Measurements from ENCODE around the gene UBB. TPM values are rescaled to one million over a fixed set of nuclear protein-coding genes. Genes with fewer than 3 reads are reported as not detected.

Gene UBB
- total and polyA plus RNA-seq, 2 of the 4 experiments (the other 2 are of a cell fraction): 2,561 to 4,283 TPM

DNA sequence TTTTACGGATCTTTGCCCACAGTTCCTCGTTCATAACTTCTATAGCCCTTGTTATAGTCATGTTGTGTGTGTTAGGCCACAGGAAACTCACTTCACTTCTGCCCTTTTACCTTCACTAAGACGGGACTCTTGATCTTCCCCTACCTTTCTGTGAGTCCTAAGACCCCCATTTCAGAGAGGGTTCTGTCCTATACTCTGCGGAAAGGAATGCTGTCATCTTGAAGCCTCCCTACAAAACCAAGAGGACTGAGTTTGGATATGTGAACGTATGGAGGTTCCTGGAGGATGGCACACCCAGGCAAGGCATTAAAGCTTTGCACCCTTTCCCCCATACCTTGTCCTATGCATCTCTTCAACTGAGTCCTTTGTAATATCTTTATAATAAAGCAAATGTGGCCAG is 3.7 kb downstream of the UBB start:
- POLR2A ChIA-PET (ENCODE audit: unreplicated experiment): no interaction called here
- H3K27me3 ChIP-seq (ENCODE audit: control insufficient read depth, insufficient read depth, low read length): no peaks in the 10 kb centered on the region

More for the DNA sequence above, 3.7 kb downstream of the UBB start:
- Histone ChIP-seq H3K18ac (ENCODE audit: low read depth, low read length) (no peak overlapping the region), H4K20me1 (ENCODE audit: insufficient read depth, low read length) (peaks cover 42% of the 10 kb centered on the region), H2BK5ac (ENCODE audit: low read depth, low read length, poor library complexity, severe bottlenecking) (no peak overlapping the region), H3K56ac (ENCODE audit: extremely low read depth, insufficient read depth, low read length) (no peak overlapping the region), H2AK9ac (replicated peaks; ENCODE audit: low read depth, low read length, poor library complexity) (no peak overlapping the region), H3K14ac (replicated peaks; ENCODE audit: low read depth, low read length) (no peak overlapping the region), H3K4ac (ENCODE audit: low read depth, low read length) (no peak overlapping the region), H2AK5ac (ENCODE audit: low read depth, low read length) (no peak overlapping the region), H3K9me3 (ENCODE audit: control insufficient read depth, insufficient read depth, low read length) (no peaks in the 10 kb centered on the region), H3K4me1 (ENCODE audit: control insufficient read depth, insufficient read depth, low read length) (peaks cover 4% of the 10 kb centered on the region; the same call in 1 of the 2 replicates), H2BK20ac (ENCODE audit: low read depth, low read length) (no peak overlapping the region), H3K23ac (ENCODE audit: low read depth, low read length) (no peak overlapping the region), H3K4me3 (ENCODE audit: insufficient read depth, low read depth, low read length) (no peak overlapping the region), H2BK15ac (ENCODE audit: low read depth, low read length) (no peak overlapping the region), H3K36me3 (ENCODE audit: control insufficient read depth, insufficient read depth, low read length) (peaks cover 20% of the 10 kb centered on the region), H3K27ac (ENCODE audit: insufficient read depth, low read length) (no peak overlapping the region), H3K9me1 (ENCODE audit: insufficient read depth, low read length) (0 out of 2 replicates have a peak, but pooled peaks cover 6% of the 10 kb centered on the region), H2BK120ac (ENCODE audit: low read depth, low read length) (no peak overlapping the region), H3K79me1 (ENCODE audit: low read depth in 1 of 2, low read length in 2 of 2) (peaks cover 7 to 30% of the 10 kb centered on the region in 2 experiments; a peak in 3 of 4 replicates), H4K91ac (ENCODE audit: insufficient read depth, low read depth, low read length) (no peak overlapping the region), H2AFZ (replicated peaks; ENCODE audit: low read length, poor library complexity) (no peak overlapping the region), H3K4me2 (ENCODE audit: low read depth, low read length) (no peak overlapping the region), H4K5ac (ENCODE audit: low read depth, low read length) (no peak overlapping the region), H4K8ac (ENCODE audit: low read depth in 2 of 2, low read length in 2 of 2) (no peak overlapping the region), H3K9ac (ENCODE audit: low read depth, low read length) (no peak overlapping the region)
- in situ Hi-C loops (cut with MboI; ENCODE audit: low sequenced_read_pairs): loop anchor here (5.0 kb wide), 1 partner anchor 53 kb away; no protein-coding TSS in a partner anchor
- CTCF ChIA-PET: no interaction called here
- BruUV-seq (replicated peaks): no TSS peak
- DNase-seq (no peak), ATAC-seq (ENCODE audit: low read depth) (no peak)
- intact Hi-C loops (cut with micrococcal nuclease): no loop called here
- no CpG with 5 or more reads among the region's 5 CpGs for WGBS, 2 experiments (ENCODE audit: extremely low coverage in 2 of 2, insufficient read length in 1 of 2)
- dilution Hi-C loops (cut with HindIII; ENCODE audit: low sequenced_read_pairs, unreplicated experiment): no loop called here
- TF ChIP-seq, protein P1, sequence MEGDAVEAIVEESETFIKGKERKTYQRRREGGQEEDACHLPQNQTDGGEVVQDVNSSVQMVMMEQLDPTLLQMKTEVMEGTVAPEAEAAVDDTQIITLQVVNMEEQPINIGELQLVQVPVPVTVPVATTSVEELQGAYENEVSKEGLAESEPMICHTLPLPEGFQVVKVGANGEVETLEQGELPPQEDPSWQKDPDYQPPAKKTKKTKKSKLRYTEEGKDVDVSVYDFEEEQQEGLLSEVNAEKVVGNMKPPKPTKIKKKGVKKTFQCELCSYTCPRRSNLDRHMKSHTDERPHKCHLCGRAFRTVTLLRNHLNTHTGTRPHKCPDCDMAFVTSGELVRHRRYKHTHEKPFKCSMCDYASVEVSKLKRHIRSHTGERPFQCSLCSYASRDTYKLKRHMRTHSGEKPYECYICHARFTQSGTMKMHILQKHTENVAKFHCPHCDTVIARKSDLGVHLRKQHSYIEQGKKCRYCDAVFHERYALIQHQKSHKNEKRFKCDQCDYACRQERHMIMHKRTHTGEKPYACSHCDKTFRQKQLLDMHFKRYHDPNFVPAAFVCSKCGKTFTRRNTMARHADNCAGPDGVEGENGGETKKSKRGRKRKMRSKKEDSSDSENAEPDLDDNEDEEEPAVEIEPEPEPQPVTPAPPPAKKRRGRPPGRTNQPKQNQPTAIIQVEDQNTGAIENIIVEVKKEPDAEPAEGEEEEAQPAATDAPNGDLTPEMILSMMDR (conservative IDR thresholded peaks at IDR 0.05; ENCODE audit: low read depth, low read length): no peak
- no peak for TF ChIP-seq MAZ (IDR thresholded peaks at IDR 0.05; ENCODE audit: borderline replicate concordance, low read depth, low read length)
- no peak for TF ChIP-seq MXI1 (IDR thresholded peaks at IDR 0.05; ENCODE audit: borderline replicate concordance, low read depth, low read length)
- TF ChIP-seq RFX5 (IDR thresholded peaks at IDR 0.05; ENCODE audit: low read depth, low read length): no peak
- TF ChIP-seq, protein P2, sequence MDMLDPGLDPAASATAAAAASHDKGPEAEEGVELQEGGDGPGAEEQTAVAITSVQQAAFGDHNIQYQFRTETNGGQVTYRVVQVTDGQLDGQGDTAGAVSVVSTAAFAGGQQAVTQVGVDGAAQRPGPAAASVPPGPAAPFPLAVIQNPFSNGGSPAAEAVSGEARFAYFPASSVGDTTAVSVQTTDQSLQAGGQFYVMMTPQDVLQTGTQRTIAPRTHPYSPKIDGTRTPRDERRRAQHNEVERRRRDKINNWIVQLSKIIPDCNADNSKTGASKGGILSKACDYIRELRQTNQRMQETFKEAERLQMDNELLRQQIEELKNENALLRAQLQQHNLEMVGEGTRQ (IDR thresholded peaks at IDR 0.05; ENCODE audit: low read depth, low read length): no peak
- no peak for TF ChIP-seq RAD21 (IDR thresholded peaks at IDR 0.05; ENCODE audit: low read length)
- TF ChIP-seq, protein P3, sequence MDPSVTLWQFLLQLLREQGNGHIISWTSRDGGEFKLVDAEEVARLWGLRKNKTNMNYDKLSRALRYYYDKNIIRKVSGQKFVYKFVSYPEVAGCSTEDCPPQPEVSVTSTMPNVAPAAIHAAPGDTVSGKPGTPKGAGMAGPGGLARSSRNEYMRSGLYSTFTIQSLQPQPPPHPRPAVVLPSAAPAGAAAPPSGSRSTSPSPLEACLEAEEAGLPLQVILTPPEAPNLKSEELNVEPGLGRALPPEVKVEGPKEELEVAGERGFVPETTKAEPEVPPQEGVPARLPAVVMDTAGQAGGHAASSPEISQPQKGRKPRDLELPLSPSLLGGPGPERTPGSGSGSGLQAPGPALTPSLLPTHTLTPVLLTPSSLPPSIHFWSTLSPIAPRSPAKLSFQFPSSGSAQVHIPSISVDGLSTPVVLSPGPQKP (IDR thresholded peaks at IDR 0.05; ENCODE audit: borderline replicate concordance, low read depth, low read length): no peak
- no peak for TF ChIP-seq CEBPB (IDR thresholded peaks at IDR 0.05; ENCODE audit: low read depth, low read length)
- TF ChIP-seq BHLHE40 (IDR thresholded peaks at IDR 0.05; ENCODE audit: low read depth, low read length): no peak
- TF ChIP-seq NFE2L2 (IDR thresholded peaks at IDR 0.05; ENCODE audit: low read depth, low read length): no peak
- TF ChIP-seq POLR2A (IDR thresholded peaks at IDR 0.05; ENCODE audit: low read depth, low read length): no peak
- TF ChIP-seq CHD1 (IDR thresholded peaks at IDR 0.05; ENCODE audit: low read depth, low read length): no peak
- no peak for TF ChIP-seq RCOR1 (IDR thresholded peaks at IDR 0.05; ENCODE audit: insufficient replicate concordance, low read length)
- TF ChIP-seq SMC3 (IDR thresholded peaks at IDR 0.05; ENCODE audit: low read depth, low read length): no peak
- no peak for TF ChIP-seq MAFK (IDR thresholded peaks at IDR 0.05; ENCODE audit: low read depth, low read length)
- TF ChIP-seq FOS (IDR thresholded peaks at IDR 0.05; ENCODE audit: low read depth, low read length): no peak
